NCI-H1092 (cell line): ENCODE measurements around the gene ANKS1B.

Source experiments
- DNase-seq: peaks from one replicate; lab custom pipeline; 2025; lab: John Stamatoyannopoulos, UW

The ANKS1B gene

GRCh38 chr12:99195474-99195873, 789.3 kb downstream of the ANKS1B start:
- DNase-seq, result no peak

- no peak for DNase-seq
Observed at GRCh38 chr12:99192489-99192888, 792.2 kb downstream of the ANKS1B start.

GRCh38 chr12:99176871-99177270, 807.9 kb downstream of the ANKS1B start:
- no peak for DNase-seq

- DNase-seq, result no peak
Observed at GRCh38 chr12:99170461-99170860, 814.3 kb downstream of the ANKS1B start.

- DNase-seq, result no peak
Observed at GRCh38 chr12:99170037-99170436, 814.7 kb downstream of the ANKS1B start.

- no peak for DNase-seq
Observed at GRCh38 chr12:99157946-99158345, 826.8 kb downstream of the ANKS1B start.

GRCh38 chr12:99154983-99155336, 829.8 kb downstream of the ANKS1B start:
- no peak for DNase-seq

GRCh38 chr12:99154216-99154982, 830.3 kb downstream of the ANKS1B start:
- DNase-seq, result no peak

- DNase-seq, result no peak
Observed at GRCh38 chr12:99153293-99153692, 831.4 kb downstream of the ANKS1B start.

GRCh38 chr12:99152337-99152736, 832.4 kb downstream of the ANKS1B start:
- no peak for DNase-seq

- no peak for DNase-seq
Observed at GRCh38 chr12:99151744-99152143, 833.0 kb downstream of the ANKS1B start.

GRCh38 chr12:99147130-99147529, 837.6 kb downstream of the ANKS1B start:
- no peak for DNase-seq

GRCh38 chr12:99146730-99147129, 838.0 kb downstream of the ANKS1B start:
- no peak for DNase-seq

GRCh38 chr12:99146185-99146584, 838.6 kb downstream of the ANKS1B start:
- no peak for DNase-seq

GRCh38 chr12:99142651-99143050, 842.1 kb downstream of the ANKS1B start:
- DNase-seq, result no peak

GRCh38 chr12:99140017-99140720, 844.6 kb downstream of the ANKS1B start:
- no peak for DNase-seq

GRCh38 chr12:99138393-99138792, 846.3 kb downstream of the ANKS1B start:
- DNase-seq, result no peak

GRCh38 chr12:99137124-99137855, 847.4 kb downstream of the ANKS1B start:
- DNase-seq, result no peak

- no peak for DNase-seq
Observed at GRCh38 chr12:99136516-99136915, 848.2 kb downstream of the ANKS1B start.

- no peak for DNase-seq
Observed at GRCh38 chr12:99135376-99135775, 849.4 kb downstream of the ANKS1B start.

- no peak for DNase-seq
Observed at GRCh38 chr12:99133401-99133800, 851.3 kb downstream of the ANKS1B start.

GRCh38 chr12:99131751-99132199, 853.0 kb downstream of the ANKS1B start:
- no peak for DNase-seq
